AG10803 (cell line): Measurements from ENCODE around the gene PHACTR1.

Experiments used
- DNase-seq: peaks from one replicate; pipeline ENCODE4 v3.0.0; 2010; ENCODE audit warnings: low read depth
- H3K4me3 ChIP-seq: 2 replicates; pipeline ENCODE4 v1.5.1; 2011; ENCODE audit warnings: mild to moderate bottlenecking, low read length, control low read depth
- TF ChIP-seq, protein P1 (sequence below): conservative IDR thresholded peaks from 2 replicates; pipeline ENCODE4 v1.5.1; 2011; ENCODE audit warnings: mild to moderate bottlenecking, low read length, control low read depth, inconsistent platforms

Gene PHACTR1

DNA sequence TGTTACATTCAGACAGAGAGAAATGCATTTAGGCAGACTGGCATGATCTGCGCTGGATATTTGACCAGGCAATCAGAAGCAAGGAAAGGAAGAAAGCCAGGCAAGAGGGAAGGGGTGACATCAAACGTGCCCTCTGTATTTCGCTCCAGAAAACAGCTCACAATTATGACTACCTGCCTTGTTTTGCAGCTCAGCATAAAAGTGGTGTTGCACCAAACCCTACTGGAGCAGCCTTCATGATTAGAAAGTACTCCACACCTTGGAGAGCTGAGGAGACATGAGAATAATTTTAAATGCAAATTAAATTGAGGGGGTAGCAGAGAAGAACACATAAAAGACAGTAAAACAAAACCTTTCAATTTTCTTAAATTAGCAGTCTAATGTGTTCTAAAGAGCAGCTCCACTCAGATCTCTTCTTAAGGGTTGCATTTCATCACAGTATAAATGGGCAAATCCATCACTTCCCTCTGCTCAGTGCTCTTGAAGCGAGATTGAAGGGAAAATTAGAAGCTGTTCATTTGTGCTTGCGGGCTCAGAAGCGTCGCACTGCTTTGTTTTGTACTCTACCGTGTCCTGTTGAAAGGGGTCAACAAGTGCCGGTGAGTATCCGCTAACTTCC, at the start of gene PHACTR1:
Gene PHACTR1, plus strand, starts transcription at position 470 of the 619 bp plus-strand sequence.
- DNase-seq = no peak
- TF ChIP-seq, protein P1, sequence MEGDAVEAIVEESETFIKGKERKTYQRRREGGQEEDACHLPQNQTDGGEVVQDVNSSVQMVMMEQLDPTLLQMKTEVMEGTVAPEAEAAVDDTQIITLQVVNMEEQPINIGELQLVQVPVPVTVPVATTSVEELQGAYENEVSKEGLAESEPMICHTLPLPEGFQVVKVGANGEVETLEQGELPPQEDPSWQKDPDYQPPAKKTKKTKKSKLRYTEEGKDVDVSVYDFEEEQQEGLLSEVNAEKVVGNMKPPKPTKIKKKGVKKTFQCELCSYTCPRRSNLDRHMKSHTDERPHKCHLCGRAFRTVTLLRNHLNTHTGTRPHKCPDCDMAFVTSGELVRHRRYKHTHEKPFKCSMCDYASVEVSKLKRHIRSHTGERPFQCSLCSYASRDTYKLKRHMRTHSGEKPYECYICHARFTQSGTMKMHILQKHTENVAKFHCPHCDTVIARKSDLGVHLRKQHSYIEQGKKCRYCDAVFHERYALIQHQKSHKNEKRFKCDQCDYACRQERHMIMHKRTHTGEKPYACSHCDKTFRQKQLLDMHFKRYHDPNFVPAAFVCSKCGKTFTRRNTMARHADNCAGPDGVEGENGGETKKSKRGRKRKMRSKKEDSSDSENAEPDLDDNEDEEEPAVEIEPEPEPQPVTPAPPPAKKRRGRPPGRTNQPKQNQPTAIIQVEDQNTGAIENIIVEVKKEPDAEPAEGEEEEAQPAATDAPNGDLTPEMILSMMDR = no peak
- no peak within 1 kb of the TSS for H3K4me3 ChIP-seq

DNA sequence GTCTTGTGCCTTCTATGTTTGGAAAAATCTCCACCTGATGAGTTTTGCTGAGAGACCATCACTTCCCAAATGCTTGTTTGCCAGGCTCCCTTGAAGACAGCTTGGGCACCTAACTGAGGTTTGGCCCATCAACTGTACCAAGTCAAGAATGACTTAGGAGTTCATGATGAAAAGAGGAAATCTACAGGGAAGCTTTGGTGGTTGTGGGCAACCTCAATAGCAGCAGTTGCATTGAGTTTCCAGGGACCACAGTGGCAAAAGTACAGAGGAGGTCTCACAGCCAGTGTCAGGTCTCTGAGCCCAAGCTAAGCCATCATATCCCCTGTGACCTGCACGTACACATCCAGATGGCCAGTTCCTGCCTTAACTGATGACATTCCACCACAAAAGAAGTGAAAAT, 49.7 kb upstream of the PHACTR1 start:
- H3K4me3 ChIP-seq = no peak overlapping the region
- no peak for DNase-seq
- TF ChIP-seq, protein P1 = no peak

DNA sequence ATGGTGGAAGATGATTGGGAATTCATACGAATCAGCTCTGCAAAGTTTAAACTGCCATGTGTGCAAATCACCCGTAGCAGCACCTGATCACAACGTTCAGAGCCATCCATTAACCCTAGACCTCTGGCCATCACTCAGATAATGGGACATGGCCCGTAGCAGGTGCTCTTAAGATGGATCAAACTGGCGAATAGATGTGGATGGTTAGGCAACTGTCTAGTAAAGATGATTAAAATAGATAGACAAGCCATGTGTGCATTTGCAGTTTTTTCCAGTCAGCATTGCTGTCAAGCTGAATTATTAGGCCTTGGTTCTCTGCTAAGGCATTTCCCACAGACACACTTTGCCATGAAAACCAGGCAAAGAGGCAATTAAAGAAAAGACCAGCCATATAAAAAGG, 40.6 kb upstream of the PHACTR1 start:
- no peak for DNase-seq
- TF ChIP-seq, protein P1 = no peak

GRCh38 chr6:12679341-12679740, 37.2 kb upstream of the PHACTR1 start:
- DNase-seq = no peak
- TF ChIP-seq, protein P1 = no peak
- H3K4me3 ChIP-seq = no peak overlapping the region

More for the DNA sequence above, 40.6 kb upstream of the PHACTR1 start:
- H3K4me3 ChIP-seq = no peak overlapping the region

DNA sequence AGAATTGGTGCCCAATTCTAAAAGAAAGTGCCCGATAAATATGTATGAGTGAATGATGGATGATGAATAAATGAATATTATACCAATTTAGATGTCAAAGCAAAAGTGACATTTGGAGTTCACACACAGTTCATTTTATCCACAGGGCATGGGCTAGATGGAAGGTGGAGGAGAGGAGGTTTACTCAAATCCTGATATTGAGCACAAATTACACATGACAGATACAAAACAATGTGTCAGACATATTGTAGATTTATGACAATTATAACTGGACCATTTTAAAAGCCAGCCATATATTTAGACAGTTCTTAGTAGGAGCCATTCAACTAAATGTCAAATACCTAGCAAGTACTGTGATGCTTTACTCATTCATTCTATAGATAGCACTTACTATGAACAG, 23.4 kb upstream of the PHACTR1 start:
- H3K4me3 ChIP-seq = no peak overlapping the region
- TF ChIP-seq, protein P1 = no peak
- DNase-seq = no peak

- TF ChIP-seq, protein P1 = no peak
- no peak for DNase-seq
- H3K4me3 ChIP-seq = no peak overlapping the region
These were observed 18.3 kb upstream of the PHACTR1 start for GRCh38 chr6:12698298-12698697.

GRCh38 chr6:12704946-12705345, 11.6 kb upstream of the PHACTR1 start:
- no peak for DNase-seq
- no peak overlapping the region for H3K4me3 ChIP-seq
- TF ChIP-seq, protein P1 = no peak
